SH-SY5Y (cell line): ENCODE results near the gene FUCA1.

Experiments
- GATA2 ChIP-seq: IDR thresholded peaks from 2 replicates; pipeline ENCODE4 v1.6.1; 2011; ENCODE audit warnings: mild to moderate bottlenecking, low read depth, low read length
- GATA3 ChIP-seq: IDR thresholded peaks from 2 replicates; pipeline ENCODE4 v1.6.1; 2011; ENCODE audit warnings: low read depth, mild to moderate bottlenecking, low read length, moderate library complexity

GRCh38 chr1:23864801-23865542 lies 3.1 kb downstream of the FUCA1 start:
- TF ChIP-seq GATA2 (no peak), GATA3 (no peak)
